Measurements from ENCODE around the gene TDG.
"Not testable (repeated sequence)": the region's sequence is repeated elsewhere in the genome, so short reads cannot be mapped to it uniquely, and the experiment has no call there.

The TDG gene

DNA sequence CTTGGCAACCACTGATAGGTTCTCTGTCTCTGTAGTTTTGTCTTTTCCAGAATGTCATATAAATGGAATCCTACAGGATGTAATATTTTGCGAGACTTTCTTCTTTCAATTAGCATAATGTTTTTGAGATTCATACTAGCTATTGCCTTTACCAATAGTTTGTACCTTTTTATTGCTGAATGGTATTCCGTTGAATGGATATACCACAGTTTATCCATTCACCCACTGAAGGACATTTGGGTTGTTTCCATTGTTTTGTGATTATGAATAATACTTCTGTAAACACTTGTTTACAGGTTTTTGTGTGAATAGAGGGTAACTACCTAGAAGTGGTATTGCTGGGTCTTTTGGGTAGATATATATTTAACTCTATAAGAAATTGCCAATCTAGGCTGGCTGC lies 58.0 kb downstream of the TDG start:
- DNase-seq = no peak

DNA sequence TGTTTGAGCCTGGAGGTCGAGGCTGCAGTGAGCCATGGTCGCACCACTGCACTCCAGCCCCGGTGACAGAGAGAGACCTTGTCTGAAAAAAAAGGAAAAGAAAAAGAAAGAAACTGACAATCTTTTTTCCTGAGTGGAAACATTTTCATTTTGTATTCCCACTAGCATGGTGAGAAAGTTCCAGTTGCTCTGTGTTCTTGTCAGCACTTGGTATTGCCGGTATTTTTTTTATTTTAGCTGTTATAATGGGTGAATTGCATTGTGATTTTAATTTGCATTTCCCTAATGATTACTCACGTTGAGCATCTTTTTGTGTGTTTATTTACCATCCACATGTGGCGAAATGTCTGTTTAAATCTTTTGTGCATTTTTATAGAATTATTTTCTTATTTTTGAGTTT lies 58.7 kb downstream of the TDG start:
- DNase-seq = no peak

DNA sequence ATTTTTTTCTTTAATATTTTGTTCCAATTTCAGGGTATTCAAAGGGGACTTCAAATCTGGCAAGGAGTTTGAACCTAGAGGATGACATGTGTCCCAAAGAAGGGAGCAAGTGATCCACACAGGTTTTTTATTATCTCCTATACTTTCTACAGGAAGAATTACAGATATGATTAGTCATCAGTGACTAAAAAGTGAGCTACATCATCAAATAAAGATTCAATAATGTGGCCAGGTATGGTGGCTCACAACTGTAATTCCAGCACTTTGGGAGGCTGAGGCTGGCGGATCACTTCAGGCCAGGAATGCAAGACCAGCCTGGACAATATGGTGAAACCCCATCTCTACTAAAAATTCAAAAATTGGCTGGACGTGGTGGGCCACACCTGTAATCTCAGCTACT lies 60.1 kb downstream of the TDG start:
- no peak for DNase-seq

DNA sequence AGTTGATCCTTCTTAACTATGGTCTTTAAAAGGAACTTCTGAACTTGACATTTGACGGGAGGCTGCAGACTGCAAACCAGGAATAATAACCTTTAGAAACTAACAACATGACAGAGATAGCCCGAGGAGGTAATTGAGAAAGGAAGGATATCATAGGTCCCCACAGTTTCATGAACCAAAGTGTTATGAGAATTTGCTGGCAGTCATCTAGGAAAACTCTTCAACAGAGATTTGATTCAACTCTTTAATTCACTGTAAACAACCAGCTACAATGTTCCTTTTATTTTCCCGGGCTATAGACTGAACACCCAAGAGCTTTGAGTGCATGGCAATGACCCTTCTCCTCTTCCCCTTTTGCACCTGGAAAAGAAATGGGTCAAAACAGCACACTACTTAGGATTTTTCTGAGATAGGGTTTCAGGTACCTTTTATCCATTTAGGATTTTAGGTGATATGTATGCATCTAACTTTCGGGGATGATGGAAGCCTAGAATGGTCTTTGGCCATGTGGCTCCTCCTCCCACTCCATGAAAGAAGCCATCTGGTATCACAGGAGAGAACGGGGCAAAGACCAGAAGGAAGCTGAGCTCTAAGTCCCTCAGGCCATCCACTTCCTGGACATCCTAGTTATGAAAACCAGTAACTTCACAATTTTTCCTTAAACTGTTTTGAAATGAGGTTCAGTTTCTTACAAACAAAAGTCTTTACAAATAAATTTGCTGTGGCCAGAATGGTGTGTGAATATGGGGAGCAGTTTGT lies 61.3 kb downstream of the TDG start:
- no peak for DNase-seq

DNA sequence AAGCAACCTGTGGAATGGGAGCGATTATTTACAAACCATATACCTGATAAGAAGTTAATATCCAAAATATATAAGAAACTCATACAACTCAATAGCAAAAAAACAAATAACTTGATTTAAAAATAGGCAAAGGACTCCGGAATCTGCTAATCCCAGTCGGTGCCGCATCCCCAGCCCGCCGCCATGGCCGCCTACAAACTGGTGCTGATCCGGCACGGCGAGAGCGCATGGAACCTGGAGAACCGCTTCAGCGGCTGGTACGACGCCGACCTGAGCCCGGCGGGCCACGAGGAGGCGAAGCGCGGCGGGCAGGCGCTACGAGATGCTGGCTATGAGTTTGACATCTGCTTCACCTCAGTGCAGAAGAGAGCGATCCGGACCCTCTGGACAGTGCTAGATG lies 64.9 kb downstream of the TDG start:
- DNase-seq = not testable (repeated sequence)

DNA sequence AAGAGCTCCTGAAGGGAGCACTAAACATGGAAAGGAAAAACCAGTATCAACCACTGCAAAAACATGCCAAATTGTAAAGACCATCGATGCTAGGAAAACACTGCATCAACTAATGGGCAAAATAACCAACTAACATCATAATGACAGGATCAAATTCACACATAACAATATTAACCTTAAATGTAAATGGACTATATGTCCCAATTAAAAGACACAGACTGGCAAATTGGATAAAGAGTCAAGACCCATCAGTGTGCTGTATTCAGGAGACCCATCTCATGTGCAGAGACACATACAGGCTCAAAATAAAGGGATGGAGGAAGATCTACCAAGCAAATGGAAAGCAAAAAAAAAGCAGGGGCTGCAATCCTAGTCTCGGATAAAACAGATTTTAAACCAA lies 70.5 kb downstream of the TDG start:
- DNase-seq = not testable (repeated sequence)

Data from NCI-H446 (cell line).